ENCODE measurements around the gene LARP1.
"Not testable (repeated sequence)": the region's sequence is repeated elsewhere in the genome, so short reads cannot be mapped to it uniquely, and the experiment has no call there.

LARP1 gene

DNA sequence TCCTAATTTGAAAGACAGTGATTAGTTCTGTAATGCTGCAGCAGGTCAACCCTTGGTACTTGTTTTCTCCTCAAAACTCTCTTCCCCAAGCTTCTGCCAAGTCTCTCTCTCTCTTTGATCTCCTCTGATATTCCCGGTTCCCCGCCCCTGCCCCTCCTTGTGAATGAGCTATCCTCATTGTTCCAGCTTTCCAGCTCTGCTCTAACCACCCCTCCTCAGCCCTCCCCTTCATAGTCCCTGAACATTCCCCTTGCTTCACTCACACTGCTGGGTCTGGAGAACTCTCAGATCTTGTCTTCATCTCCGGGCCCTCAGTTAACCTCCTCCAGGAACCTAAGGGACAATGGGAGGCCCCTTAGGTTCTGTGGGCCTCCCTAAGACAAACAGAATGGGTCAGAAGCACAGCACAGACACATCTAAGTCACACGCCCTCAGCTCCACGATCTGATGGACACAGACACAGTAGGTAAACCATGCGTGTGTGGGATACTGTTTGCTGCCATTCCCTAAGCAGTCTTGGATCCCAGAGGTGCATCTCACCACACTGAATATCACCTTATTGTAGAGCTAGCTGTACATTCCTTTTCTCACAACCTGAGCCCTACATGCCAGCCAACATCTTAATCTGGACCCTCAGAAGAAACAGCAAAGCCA is 17.4 kb upstream of the LARP1 start:
- TF ChIP-seq, protein P1, sequence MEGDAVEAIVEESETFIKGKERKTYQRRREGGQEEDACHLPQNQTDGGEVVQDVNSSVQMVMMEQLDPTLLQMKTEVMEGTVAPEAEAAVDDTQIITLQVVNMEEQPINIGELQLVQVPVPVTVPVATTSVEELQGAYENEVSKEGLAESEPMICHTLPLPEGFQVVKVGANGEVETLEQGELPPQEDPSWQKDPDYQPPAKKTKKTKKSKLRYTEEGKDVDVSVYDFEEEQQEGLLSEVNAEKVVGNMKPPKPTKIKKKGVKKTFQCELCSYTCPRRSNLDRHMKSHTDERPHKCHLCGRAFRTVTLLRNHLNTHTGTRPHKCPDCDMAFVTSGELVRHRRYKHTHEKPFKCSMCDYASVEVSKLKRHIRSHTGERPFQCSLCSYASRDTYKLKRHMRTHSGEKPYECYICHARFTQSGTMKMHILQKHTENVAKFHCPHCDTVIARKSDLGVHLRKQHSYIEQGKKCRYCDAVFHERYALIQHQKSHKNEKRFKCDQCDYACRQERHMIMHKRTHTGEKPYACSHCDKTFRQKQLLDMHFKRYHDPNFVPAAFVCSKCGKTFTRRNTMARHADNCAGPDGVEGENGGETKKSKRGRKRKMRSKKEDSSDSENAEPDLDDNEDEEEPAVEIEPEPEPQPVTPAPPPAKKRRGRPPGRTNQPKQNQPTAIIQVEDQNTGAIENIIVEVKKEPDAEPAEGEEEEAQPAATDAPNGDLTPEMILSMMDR (conservative IDR thresholded peaks at IDR 0.05; ENCODE audit: low read length), result no peak
- H3K4me3 ChIP-seq (ENCODE audit: low read length), result no peak overlapping the region
- no peak for DNase-seq (ENCODE audit: low read depth)

DNA sequence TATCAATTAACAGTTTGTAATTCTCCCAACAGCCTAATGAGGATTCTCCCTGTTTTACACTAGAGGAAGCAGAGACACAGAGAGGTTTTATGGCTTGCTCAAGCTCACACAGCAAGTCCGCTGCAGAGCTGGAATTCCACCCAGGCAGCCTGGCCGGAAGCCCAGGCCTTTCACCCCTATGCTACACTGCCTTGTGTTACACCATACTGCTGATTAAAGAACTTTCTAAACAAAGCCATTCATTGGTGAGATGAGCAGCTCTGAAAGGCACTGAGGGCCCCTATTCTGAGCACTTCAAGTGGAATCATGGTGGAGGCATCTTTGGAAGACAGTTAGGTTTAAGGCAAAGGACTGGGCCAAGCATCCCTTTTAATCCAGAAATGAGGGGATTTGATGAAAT is 14.7 kb upstream of the LARP1 start:
- peak; percentile 71 for DNase-seq (ENCODE audit: low read depth)
- TF ChIP-seq, protein P1 (conservative IDR thresholded peaks at IDR 0.05; ENCODE audit: low read length), result no peak
- H3K4me3 ChIP-seq (ENCODE audit: low read length), result no peak overlapping the region

DNA sequence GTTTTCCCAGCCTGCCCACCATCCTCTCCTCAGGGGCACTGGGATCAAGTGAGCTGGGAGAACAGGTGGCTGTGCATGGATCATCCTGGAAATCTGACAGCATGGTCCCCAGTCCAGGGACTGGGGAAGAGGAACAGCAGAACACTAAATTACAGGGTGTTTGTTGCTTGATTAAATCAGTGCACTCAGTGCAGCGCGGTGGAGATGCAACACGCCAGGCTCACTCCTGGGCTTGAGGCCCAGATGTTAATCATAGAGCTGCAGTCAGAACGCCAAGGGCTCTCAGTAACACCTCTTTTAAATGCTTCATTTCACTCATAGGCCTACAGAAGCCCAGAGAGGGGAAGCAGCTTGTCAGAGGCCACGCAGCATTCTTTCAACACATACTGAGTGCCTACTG is 14.2 kb upstream of the LARP1 start:
- DNase-seq (ENCODE audit: low read depth), result peak; percentile 64
- no peak overlapping the region for H3K4me3 ChIP-seq (ENCODE audit: low read length)
- TF ChIP-seq, protein P1 (conservative IDR thresholded peaks at IDR 0.05; ENCODE audit: low read length), result no peak

DNA sequence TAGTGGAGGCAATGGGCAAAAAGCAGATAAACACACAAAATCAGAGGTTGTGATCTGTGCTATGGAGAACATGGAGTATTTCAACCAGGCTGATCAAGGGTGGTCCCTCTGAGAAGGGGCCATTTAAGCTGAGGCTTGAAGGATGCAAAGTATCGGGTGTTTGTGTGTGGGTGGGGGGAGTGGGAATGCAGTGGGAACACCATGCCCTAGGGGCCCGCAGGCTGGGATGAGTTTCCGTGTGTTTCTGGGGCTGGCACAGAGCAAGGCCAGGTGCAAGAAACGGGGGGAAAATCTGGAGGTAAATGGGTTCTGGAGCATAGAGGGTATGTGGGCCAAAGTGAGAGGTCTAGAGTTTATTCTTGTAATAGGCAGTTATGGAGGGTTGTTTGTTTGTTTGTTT is 13.8 kb upstream of the LARP1 start:
- TF ChIP-seq, protein P1 (conservative IDR thresholded peaks at IDR 0.05; ENCODE audit: low read length), result no peak
- DNase-seq (ENCODE audit: low read depth), result no peak

DNA sequence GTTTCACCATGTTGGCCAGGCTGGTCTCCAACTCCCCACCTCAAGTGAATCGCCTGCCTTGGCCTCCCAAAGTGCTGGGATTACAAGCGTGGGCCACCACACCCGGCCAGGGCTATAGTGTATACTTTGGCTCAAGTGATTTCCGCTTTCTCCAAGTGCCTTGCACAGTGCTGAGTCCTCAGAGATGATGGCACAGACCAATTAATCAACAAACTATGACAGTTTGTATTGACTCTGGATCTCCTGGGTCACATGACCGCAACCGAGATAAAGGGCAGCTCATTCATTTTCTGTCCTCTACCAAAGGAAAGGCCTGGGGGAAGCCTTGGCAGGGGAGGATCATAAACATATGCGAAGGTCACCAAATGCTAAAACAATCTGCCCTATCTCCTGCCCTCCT is 11.4 kb upstream of the LARP1 start:
- TF ChIP-seq, protein P1 (conservative IDR thresholded peaks at IDR 0.05; ENCODE audit: low read length), result no peak
- DNase-seq (ENCODE audit: low read depth), result no peak
- no peak overlapping the region for H3K4me3 ChIP-seq (ENCODE audit: low read length)

More for the DNA sequence above, 13.8 kb upstream of the LARP1 start:
- H3K4me3 ChIP-seq (ENCODE audit: low read length), result no peak overlapping the region

DNA sequence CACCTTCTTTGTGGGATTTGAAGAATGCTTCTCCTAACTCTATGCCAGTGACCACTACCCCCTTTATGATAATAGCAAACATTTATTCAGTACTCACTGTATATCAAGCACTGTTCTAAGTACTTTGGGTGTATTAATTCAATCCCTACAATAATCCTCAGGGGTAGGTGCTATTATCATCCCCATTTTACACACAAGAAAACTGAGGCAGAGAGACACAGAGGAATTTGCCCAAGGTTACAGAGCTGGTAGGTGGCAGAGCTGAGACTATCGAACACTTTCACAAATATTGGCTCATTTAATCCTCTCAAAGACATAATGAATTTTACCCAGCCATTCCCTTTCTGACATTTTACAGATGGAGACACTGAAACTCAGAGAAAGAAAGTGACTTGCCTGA is 9.8 kb upstream of the LARP1 start:
- no peak overlapping the region for H3K4me3 ChIP-seq (ENCODE audit: low read length)
- TF ChIP-seq, protein P1 (conservative IDR thresholded peaks at IDR 0.05; ENCODE audit: low read length), result no peak
- DNase-seq (ENCODE audit: low read depth), result no peak

DNA sequence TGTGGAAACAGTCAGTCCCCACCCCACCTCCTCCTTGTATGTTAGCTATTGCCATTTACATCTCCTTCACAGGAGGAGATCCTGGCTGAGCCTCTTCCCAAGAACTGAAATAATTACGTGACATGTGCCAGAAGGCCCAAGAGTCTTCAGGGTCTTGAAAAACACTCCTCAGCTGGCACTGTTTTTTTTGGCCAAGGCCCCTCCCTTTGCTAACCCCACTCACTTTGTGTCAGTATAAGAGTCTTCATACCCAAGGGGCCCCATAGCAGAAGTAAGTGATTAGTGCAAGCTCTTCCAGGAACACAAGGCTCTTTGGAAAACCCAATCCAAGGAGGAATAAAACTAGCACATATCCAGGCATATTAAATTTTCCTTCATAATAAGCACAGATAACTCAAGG is 5.7 kb upstream of the LARP1 start:
- no peak for DNase-seq (ENCODE audit: low read depth)
- TF ChIP-seq, protein P1 (conservative IDR thresholded peaks at IDR 0.05; ENCODE audit: low read length), result no peak
- no peak overlapping the region for H3K4me3 ChIP-seq (ENCODE audit: low read length)

DNA sequence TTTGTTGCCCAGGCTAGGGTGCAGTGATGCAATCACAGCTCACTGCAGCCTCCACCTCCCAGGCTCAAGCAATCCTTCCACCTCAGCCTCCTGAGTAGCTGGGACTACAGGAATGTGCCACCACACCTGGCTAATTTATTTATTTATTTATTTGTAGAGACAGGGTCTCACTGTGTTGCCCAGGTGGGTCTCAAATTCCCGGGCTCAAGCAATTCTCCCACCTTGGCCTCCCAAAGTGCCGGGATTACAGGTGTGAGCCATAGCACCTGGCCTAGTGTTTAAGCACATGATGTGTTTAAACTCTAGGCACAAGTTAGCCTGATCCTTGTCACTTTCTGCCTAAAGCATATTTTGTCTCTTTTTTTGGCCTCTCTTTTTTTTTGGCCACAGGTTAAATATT is 4.5 kb upstream of the LARP1 start:
- not testable (repeated sequence) for DNase-seq (ENCODE audit: low read depth); H3K4me3 ChIP-seq (ENCODE audit: low read length)
